Measurements from ENCODE around the gene TCF12. TPM values are rescaled to one million over a fixed set of nuclear protein-coding genes. Genes with fewer than 3 reads are reported as not detected.

TCF12 gene
- total RNA-seq, 1 experiment from 2014 or later = 76.7 TPM

GRCh38 chr15:57290187-57290586 lies 371.7 kb downstream of the TCF12 start:
- H3K27me3 ChIP-seq (ENCODE audit: insufficient read depth, low read length) = no peaks in the 10 kb centered on the region

More at GRCh38 chr15:57290187-57290586, 371.7 kb downstream of the TCF12 start:
- Histone ChIP-seq H3K56ac (ENCODE audit: insufficient read length, low read depth, low read length) (no peak overlapping the region), H3K27ac (ENCODE audit: insufficient read length, low read depth, low read length) (no peak overlapping the region), H3K9me3 (ENCODE audit: control insufficient read depth, low read depth, low read length) (no peaks in the 10 kb centered on the region), H2BK20ac (ENCODE audit: low read depth, low read length, poor library complexity, severe bottlenecking) (no peak overlapping the region), H3K18ac (ENCODE audit: insufficient read length, low read depth, low read length) (no peak overlapping the region), H4K8ac (replicated peaks; ENCODE audit: insufficient read length, low read depth, low read length) (no peak overlapping the region), H3K79me2 (ENCODE audit: insufficient read depth, low read length) (no peaks in the 10 kb centered on the region), H3T11ph (ENCODE audit: low read length) (no peak overlapping the region), H2BK120ac (ENCODE audit: low read depth, low read length, poor library complexity, severe bottlenecking) (no peak overlapping the region), H3K79me1 (ENCODE audit: insufficient read depth, low read depth, low read length, poor library complexity, severe bottlenecking) (no peaks in the 10 kb centered on the region), H4K20me1 (ENCODE audit: control insufficient read depth, insufficient read depth, insufficient read length) (no peaks in the 10 kb centered on the region), H3K14ac (ENCODE audit: insufficient read depth, low read length) (no peak overlapping the region), H3K23ac (ENCODE audit: insufficient read length, low read depth, low read length) (no peak overlapping the region), H2AK5ac (ENCODE audit: insufficient read length, low read length) (no peak overlapping the region), H3K4ac (ENCODE audit: low read depth, low read length) (no peak overlapping the region), H2BK15ac (ENCODE audit: low read depth, low read length) (no peak overlapping the region), H4K5ac (ENCODE audit: insufficient read length, low read depth, low read length) (no peak overlapping the region), H2BK5ac (ENCODE audit: insufficient read length, low read length) (no peak overlapping the region), H3K4me2 (ENCODE audit: insufficient read depth, insufficient read length, low read length) (no peak overlapping the region), H2AFZ (ENCODE audit: low read length) (no peak overlapping the region), H3K4me1 (ENCODE audit: insufficient read depth, low read length) (peaks cover 2% of the 10 kb centered on the region; the same call in 1 of the 2 replicates), H2BK12ac (ENCODE audit: insufficient read length, low read depth, low read length) (no peak overlapping the region), H3K9ac (ENCODE audit: extremely low read depth, insufficient read length, low read length) (no peak overlapping the region), H4K91ac (ENCODE audit: insufficient read length, low read depth, low read length) (no peak overlapping the region), H3K23me2 (ENCODE audit: insufficient read length, low read depth, low read length, poor library complexity, severe bottlenecking) (no peaks in the 10 kb centered on the region)
- DNase-seq = no peak
- TF ChIP-seq CTCF (conservative IDR thresholded peaks at IDR 0.05) = no peak
- Mint-ChIP-seq H3K27me3 (ENCODE audit: low read depth) (no peaks in the 10 kb centered on the region), H3K4me1 (peaks cover 12 to 16% of the 10 kb centered on the region in 2 experiments), H3K36me3 (ENCODE audit: insufficient read depth in 1 of 3, low read depth in 3 of 3) (peaks cover 17 to 42% (median 36%) of the 10 kb centered on the region in 3 experiments; a peak in 6 of 7 replicates), H3K27ac (peak overlapping the region in 1 of 3 experiments; percentile 16; a peak in 2 of 7 replicates), H3K4me3 (no peak overlapping the region), H3K9me3 (no peaks in the 10 kb centered on the region)
- no CpG with 5 or more reads among the region's 2 CpGs for WGBS (ENCODE audit: extremely low coverage, insufficient read length, low lambda C conversion rate)

Measured in H9 (cell line).